HG03097 (cell line): Measurements from ENCODE around the gene GTF2A2.
"Not testable (repeated sequence)": the region's sequence is repeated elsewhere in the genome, so short reads cannot be mapped to it uniquely, and the experiment has no call there.

ENCODE experiments used
- ATAC-seq: cut with Tn5 transposase; IDR thresholded peaks from one replicate; pipeline ENCODE4 v1.9.1; 2021; ENCODE audit not compliant: unreplicated experiment, low FRiP score

Gene GTF2A2, protein sequence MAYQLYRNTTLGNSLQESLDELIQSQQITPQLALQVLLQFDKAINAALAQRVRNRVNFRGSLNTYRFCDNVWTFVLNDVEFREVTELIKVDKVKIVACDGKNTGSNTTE

DNA sequence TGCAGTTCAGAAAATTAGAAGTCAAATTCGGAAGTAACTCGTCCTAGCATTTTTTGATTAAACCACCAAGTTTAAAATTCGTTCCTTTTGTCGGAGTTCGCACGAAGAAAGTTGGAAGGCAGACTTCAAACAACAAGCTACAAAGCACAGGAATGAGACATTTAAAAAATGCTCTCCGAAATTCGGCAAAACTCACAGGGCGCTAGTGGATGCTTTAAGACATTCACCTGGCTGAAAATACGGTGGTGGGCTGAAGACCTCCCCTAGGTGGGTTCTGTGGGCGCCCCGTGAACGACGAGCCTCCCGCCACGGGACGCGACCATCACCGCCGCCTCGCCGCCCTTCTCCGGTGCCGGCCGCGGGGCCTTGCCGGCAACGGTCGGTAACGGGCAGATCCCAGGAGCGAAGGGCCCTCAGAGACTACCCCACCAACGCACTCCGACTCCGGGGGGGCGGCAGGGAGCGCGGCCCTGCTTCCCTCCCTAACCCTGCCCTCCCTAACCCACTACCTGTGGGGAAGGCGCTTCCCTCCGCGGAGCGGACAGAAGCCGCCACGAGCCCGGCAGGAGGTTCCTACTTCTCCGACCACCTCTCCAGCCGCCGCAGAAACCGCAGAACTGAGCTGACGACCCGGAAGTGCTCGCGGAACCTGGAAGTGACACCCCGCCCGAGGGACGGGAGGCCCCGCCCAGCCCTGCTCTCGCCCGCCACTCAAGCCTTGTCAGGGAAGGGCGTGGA, at the start of gene GTF2A2:
Gene GTF2A2, minus strand, starts transcription at position 619 of the 738 bp plus-strand sequence. CDS start 5,238 bp downstream, outside the sequence.
- ATAC-seq = peak; percentile 96

- no peak for ATAC-seq
These were observed 46.9 kb upstream of the GTF2A2 start for GRCh38 chr15:59703979-59704796.

GRCh38 chr15:59702351-59702750, 45.0 kb upstream of the GTF2A2 start:
- no peak for ATAC-seq

- ATAC-seq = no peak
These were observed 44.6 kb upstream of the GTF2A2 start for GRCh38 chr15:59701880-59702279.

GRCh38 chr15:59699810-59700431, 42.6 kb upstream of the GTF2A2 start:
- no peak for ATAC-seq

DNA sequence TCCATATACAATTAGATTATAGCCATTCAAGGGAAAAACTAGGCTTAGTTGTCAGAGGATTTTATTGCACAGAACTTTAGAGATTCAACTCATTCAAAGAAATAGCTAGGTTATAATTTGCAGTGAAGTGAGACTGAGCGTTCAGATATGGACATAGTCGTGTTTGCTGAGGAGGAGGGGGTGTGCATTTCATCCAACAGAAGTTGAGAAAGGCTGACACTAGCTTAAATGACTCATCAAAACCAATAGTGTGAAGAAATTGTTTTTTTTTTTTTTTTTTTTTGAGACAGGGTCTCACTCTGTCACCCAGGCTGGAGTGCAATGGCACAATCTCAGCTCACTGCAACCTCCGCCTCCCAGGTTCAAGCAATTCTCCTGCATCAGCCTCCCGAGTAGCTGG, 40.8 kb upstream of the GTF2A2 start:
- not testable (repeated sequence) for ATAC-seq

- no peak for ATAC-seq
These were observed 39.0 kb upstream of the GTF2A2 start for GRCh38 chr15:59696332-59696731.

GRCh38 chr15:59694779-59695178, 37.5 kb upstream of the GTF2A2 start:
- no peak for ATAC-seq

DNA sequence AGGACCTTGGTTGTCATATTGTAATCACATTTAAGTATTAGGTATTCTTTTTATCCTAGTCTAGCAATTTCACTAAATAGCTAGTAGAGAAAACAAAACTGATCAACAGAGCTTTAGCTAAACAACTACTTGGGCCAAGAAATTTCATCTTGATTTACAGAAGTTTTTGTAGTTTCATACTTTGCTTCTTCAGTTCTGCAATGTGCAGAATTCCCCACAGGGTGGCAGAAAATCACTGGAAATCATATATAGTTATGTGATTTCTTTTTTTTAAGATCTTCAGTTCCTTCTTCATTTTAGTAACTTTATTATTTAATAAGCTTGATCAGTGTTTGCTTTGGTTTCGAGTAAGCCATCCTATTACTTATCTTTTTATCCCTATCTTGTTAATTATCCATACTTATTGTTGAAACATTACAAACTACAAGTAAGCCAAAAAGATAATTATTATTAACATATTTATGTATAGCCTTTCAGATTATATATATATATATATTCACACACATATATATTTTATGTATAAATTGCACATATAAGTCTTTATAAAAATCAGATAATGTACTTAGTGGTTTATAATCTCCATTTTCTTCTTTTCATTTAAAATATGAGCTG, 34.0 kb upstream of the GTF2A2 start:
- no peak for ATAC-seq

DNA sequence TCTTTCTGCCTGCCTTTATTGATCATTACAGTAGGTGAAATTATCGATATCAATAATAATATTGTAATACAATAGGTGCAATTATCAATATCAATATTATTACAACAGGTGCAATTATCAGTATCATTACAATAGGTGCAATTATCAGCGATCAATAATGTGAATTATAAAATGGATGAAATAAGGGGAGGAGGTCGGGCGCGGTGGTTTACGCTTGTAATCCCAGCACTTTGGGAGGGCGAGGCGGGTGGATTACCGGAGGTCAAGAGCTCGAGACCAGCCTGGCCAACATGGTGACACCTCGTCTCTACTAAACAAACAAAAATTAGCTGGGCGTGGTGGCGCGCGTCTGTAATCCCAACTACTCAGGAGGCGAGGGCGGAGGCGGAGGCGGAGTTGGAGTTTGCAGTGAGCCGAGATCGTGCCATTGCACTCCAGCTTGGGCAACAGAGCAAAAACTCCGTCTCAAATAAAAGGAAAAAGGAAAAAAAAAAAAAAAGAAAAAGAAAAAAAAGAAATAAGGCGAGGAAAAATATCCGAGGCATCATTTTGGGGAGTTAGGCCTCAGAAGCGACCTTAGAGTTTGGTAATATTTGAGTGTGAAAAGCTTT, 32.4 kb upstream of the GTF2A2 start:
- no peak for ATAC-seq

- ATAC-seq = peak; percentile 63
These were observed 31.7 kb upstream of the GTF2A2 start, which contains the start of gene BNIP2 for GRCh38 chr15:59688782-59689625. Gene BNIP2, minus strand, starts transcription at chr15:59689320. Its CDS starts 6,863 bp downstream, at chr15:59682457.

DNA sequence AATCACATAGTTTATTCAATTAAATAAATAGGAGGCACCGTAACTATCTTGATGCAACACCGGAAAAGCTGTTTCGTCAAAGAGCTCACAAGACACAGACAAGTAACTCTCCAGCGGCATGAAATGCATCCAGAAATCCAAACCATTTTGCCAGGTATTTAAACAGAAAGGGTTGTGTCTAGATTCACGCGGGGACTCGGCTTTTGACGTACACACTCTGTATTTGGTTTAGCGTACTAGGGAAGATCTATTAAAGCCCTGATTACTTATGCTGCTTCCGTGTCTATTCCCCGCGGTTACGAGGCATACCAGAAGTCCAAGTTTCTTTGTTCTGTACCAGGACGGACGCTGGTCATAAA, 31.1 kb upstream of the GTF2A2 start:
- peak; percentile 5 for ATAC-seq

- no peak for ATAC-seq
These were observed 30.5 kb upstream of the GTF2A2 start for GRCh38 chr15:59687836-59688235.

GRCh38 chr15:59686389-59686788, 29.1 kb upstream of the GTF2A2 start:
- no peak for ATAC-seq

DNA sequence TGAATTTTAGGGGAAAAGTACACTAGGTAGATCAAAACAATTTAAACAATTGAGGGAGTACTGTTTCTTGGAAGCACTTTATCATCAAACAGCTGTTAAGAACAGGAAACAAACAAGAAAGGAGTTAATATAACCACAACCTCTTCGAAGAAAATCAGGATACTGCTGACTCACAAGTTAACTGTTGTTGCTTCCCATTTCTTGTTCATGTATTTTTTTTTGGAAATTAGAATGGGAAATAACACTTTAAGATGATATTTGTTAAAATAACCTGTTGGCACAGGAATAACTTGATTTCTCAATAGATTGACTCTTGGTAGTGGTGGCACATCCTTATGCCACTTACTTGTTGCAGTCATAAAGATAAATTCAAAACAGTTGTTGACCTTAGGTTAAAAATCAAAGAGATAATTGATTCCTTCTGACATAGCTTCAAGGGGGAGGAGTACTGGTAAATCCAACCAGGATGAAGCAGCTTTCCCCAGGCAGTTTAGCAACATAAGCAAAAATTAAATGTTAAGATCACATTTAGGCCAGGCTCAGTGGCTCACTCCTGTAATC, 28.5 kb upstream of the GTF2A2 start:
- no peak for ATAC-seq

DNA sequence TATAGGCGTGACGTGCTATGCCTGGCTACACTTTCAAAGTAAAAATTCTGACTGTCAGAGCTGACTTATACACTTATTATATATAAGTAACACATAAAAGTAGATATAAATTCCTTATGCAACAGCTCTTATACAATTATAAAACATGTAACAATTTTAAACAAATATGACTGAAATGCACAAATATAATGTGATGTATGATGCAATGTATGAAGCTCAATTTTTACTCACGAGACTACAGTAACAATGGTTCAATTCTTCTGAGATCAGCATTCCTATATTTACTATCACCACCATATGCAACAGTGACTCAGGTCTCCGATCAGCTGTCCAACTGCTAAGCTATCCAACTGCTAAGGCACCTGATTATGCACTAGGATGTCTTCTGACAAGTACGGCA, 23.6 kb upstream of the GTF2A2 start:
- ATAC-seq = no peak

DNA sequence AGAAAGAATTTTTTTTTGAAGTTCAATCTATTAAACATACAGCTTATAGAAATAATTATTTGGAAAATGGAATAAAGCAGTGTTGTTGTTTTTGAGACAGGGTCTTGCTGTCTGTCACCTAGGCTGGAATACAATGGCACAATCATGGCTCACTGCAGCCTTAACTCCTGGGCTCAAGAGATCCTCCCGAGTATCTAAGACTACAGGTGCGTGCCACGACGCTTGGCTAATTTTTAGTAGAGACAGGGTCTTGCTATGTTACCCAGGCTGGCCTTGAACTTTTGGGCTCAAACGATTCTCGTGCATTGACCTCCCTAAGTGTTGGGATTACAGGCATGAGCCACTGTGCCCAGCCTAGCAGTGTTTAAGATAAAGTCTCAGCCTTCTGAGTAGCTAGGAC, 23.0 kb upstream of the GTF2A2 start:
- ATAC-seq = no peak

- ATAC-seq = no peak
These were observed 21.3 kb upstream of the GTF2A2 start for GRCh38 chr15:59678620-59679019.

DNA sequence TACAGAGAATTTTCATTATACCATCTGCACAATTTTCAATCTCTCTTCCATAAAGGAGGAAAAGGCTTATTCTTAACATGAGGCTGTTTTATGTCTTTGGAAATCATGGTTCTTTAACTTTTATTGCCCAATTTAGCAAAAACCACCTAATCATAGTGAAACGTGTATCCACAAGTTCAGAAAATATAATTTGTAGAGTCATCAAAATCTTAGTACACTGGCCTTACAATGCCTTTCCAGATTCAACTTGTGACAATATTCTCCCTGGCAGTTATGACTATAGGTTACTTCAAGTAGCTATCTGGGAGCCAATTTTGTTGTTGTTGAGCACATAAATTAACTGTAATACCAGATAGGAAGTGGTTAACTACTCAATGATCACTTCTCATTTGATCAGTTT, 20.9 kb upstream of the GTF2A2 start:
- no peak for ATAC-seq
